Gastrocnemius medialis (tissue), 4 donors: ENCODE data around the gene PARD3B.

Experiments
- POLR2A ChIP-seq, 2 donors: fragments of 450-650 bp; IDR thresholded peaks; one replicate each; pipeline ENCODE4 v1.6.1; 2017; ENCODE audit warnings: antibody characterized with exemption in 2 of 2, mild to moderate bottlenecking in 2 of 2, moderate library complexity in 2 of 2
- TF ChIP-seq, protein P1 (sequence below), 5 experiments: fragments of 450-650 bp in 3 of 5; fragments of 200-600 bp in 2 of 5; sonication (generic) in 2 of 5; IDR thresholded peaks in 4 of 5; conservative IDR thresholded peaks in 1 of 5; 1 replicate in 4 of 5; 2 replicates in 1 of 5; pipeline ENCODE4 v1.5.1; 2016 to 2019; ENCODE audit warnings: antibody characterized with exemption in 5 of 5, mild to moderate bottlenecking in 3 of 5, moderate library complexity in 3 of 5

DNA sequence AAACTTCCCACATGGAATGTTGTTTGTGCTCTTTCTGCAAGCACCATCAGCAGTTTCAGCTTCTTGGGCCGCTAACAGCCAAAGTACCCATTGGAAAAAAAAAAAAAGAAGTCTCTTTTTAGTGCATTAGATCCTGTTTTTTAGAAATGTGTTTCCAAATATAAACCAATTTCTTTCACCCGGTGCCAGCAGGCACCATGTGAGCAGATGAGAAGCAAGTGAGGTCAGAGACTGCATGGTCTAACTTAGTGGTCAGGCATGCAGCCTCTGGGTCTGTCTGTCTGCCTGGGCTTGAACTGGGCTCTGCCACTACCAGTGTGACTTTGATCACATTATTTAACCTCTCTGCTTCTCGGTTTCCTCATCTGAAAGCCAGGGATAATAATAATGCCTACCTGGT lies 1061.9 kb downstream of the PARD3B start:
- TF ChIP-seq, protein P1, sequence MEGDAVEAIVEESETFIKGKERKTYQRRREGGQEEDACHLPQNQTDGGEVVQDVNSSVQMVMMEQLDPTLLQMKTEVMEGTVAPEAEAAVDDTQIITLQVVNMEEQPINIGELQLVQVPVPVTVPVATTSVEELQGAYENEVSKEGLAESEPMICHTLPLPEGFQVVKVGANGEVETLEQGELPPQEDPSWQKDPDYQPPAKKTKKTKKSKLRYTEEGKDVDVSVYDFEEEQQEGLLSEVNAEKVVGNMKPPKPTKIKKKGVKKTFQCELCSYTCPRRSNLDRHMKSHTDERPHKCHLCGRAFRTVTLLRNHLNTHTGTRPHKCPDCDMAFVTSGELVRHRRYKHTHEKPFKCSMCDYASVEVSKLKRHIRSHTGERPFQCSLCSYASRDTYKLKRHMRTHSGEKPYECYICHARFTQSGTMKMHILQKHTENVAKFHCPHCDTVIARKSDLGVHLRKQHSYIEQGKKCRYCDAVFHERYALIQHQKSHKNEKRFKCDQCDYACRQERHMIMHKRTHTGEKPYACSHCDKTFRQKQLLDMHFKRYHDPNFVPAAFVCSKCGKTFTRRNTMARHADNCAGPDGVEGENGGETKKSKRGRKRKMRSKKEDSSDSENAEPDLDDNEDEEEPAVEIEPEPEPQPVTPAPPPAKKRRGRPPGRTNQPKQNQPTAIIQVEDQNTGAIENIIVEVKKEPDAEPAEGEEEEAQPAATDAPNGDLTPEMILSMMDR (IDR thresholded peaks at IDR 0.05 in 4 of 5, conservative IDR thresholded peaks at IDR 0.05 in 1 of 5), result no peak
- no peak for TF ChIP-seq POLR2A (IDR thresholded peaks at IDR 0.05)
